GM23338 (cell line): ENCODE data around the gene HMHB1. TPM values are rescaled to one million over a fixed set of nuclear protein-coding genes. Genes with fewer than 3 reads are reported as not detected.

Source experiments
- ATAC-seq: fragments of 200-7000 bp; cut with Tn5 transposase; 3 replicates; pipeline ENCODE4 v1.9.1; 2020
- DNase-seq: peaks from one replicate; pipeline ENCODE4 v3.0.0-alpha.2; 2015; ENCODE audit warnings: low spot score
- H2AFZ ChIP-seq: fragments of 200-600 bp; sonication (generic); 2 replicates; pipeline ENCODE4 v1.8.0; 2016; ENCODE audit warnings: antibody characterized with exemption, mild to moderate bottlenecking, moderate library complexity
- H3F3A ChIP-seq: fragments of 200-600 bp; sonication (generic); replicated peaks from 2 replicates; pipeline ENCODE4 v1.8.0; 2017; ENCODE audit warnings: antibody characterized with exemption, mixed run types, low read depth
- H3K27ac ChIP-seq: fragments of 200-600 bp; sonication (generic); 2 replicates; pipeline ENCODE4 v1.6.1; 2016; ENCODE audit warnings: low read depth
- H3K27me3 ChIP-seq: fragments of 200-600 bp; sonication (generic); 2 replicates; pipeline ENCODE4 v1.8.0; 2016; ENCODE audit warnings: mild to moderate bottlenecking, mixed run types, moderate library complexity; ENCODE audit not compliant: insufficient read depth
- H3K36me3 ChIP-seq: fragments of 200-600 bp; sonication (generic); 2 replicates; pipeline ENCODE4 v1.8.0; 2016; ENCODE audit warnings: mild to moderate bottlenecking; ENCODE audit not compliant: insufficient read depth
- H3K4me1 ChIP-seq: fragments of 200-600 bp; sonication (generic); 2 replicates; pipeline ENCODE4 v1.8.0; 2016; ENCODE audit warnings: mild to moderate bottlenecking, moderate library complexity; ENCODE audit not compliant: insufficient read depth
- H3K4me2 ChIP-seq: fragments of 200-600 bp; sonication (generic); 2 replicates; pipeline ENCODE4 v1.7.1; 2017; ENCODE audit warnings: mixed run types
- H3K4me3 ChIP-seq: fragments of 200-600 bp; sonication (generic); 2 replicates; pipeline ENCODE4 v1.6.1; 2016; ENCODE audit warnings: mixed run types
- H3K79me2 ChIP-seq: fragments of 200-600 bp; sonication (generic); replicated peaks from 2 replicates; pipeline ENCODE4 v1.8.0; 2017; ENCODE audit warnings: mild to moderate bottlenecking; ENCODE audit not compliant: insufficient read depth
- H3K9me2 ChIP-seq: fragments of 200-600 bp; sonication (generic); 2 replicates; pipeline ENCODE4 v1.8.0; 2017; ENCODE audit not compliant: insufficient read depth
- H4K20me1 ChIP-seq: fragments of 200-600 bp; sonication (generic); replicated peaks from 2 replicates; pipeline ENCODE4 v1.8.0; 2017; ENCODE audit warnings: mild to moderate bottlenecking; ENCODE audit not compliant: insufficient read depth
- H3K27ac Mint-ChIP-seq: 2 replicates; pipeline ENCODE4 v1.8.0; 2020; ENCODE audit warnings: inconsistent platforms, mild to moderate bottlenecking, moderate library complexity, mixed read lengths
- H3K27me3 Mint-ChIP-seq: 3 replicates; pipeline ENCODE4 v1.8.0; 2022; ENCODE audit warnings: low read depth, mild to moderate bottlenecking, moderate library complexity, mixed read lengths, inconsistent platforms; ENCODE audit not compliant: insufficient read depth, poor library complexity
- H3K36me3 Mint-ChIP-seq: 3 replicates; pipeline ENCODE4 v1.8.0; 2021; ENCODE audit warnings: low read depth, mild to moderate bottlenecking, inconsistent platforms, moderate library complexity, mixed read lengths
- H3K4me1 Mint-ChIP-seq: 3 replicates; pipeline ENCODE4 v1.8.0; 2020; ENCODE audit warnings: mild to moderate bottlenecking, inconsistent platforms, mixed read lengths
- H3K4me3 Mint-ChIP-seq: 3 replicates; pipeline ENCODE4 v1.8.0; 2021; ENCODE audit warnings: moderate library complexity, mild to moderate bottlenecking, inconsistent platforms, mixed read lengths
- H3K9me3 Mint-ChIP-seq: 3 replicates; pipeline ENCODE4 v1.8.0; 2020; ENCODE audit warnings: moderate library complexity, mild to moderate bottlenecking, inconsistent platforms, mixed read lengths
- CREB1 ChIP-seq: fragments of 250-450 bp; sonication (Bioruptor Pico); IDR thresholded peaks from 2 replicates; pipeline ENCODE4 v1.5.0; 2020; ENCODE audit warnings: low read depth, mild to moderate bottlenecking, moderate library complexity
- CTCF ChIP-seq, 2 experiments: fragments of 200-600 bp in 1 of 2; sonication (generic) in 1 of 2; conservative IDR thresholded peaks; 2 replicates each; pipeline versions ENCODE4 v1.5.1 to v1.6.1; 2016 to 2017; ENCODE audit warnings: antibody characterized with exemption in 2 of 2, low read depth in 2 of 2, mild to moderate bottlenecking in 2 of 2, moderate library complexity in 1 of 2
- ETS1 ChIP-seq: IDR thresholded peaks from 2 replicates; pipeline ENCODE4 v1.6.1; 2016; ENCODE audit warnings: antibody characterized with exemption
- EZH2phosphoT487 ChIP-seq: fragments of 200-600 bp; sonication (generic); IDR thresholded peaks from one replicate; pipeline ENCODE4 v1.8.1; 2018; ENCODE audit warnings: antibody characterized with exemption; ENCODE audit not compliant: unreplicated experiment
- JUNB ChIP-seq: IDR thresholded peaks from one replicate; pipeline ENCODE4 v1.6.1; 2016; ENCODE audit warnings: antibody characterized with exemption; ENCODE audit not compliant: unreplicated experiment
- NANOG ChIP-seq: IDR thresholded peaks from 2 replicates; pipeline ENCODE4 v1.6.1; 2016; ENCODE audit warnings: antibody characterized with exemption, borderline replicate concordance
- POLR2AphosphoS5 ChIP-seq: IDR thresholded peaks from 2 replicates; pipeline ENCODE4 v1.6.1; 2016; ENCODE audit warnings: antibody characterized with exemption, low read depth
- REST ChIP-seq: IDR thresholded peaks from one replicate; pipeline ENCODE4 v1.6.1; 2018; ENCODE audit warnings: antibody characterized with exemption; ENCODE audit not compliant: unreplicated experiment
- STAT1 ChIP-seq: IDR thresholded peaks from one replicate; pipeline ENCODE4 v1.6.1; 2016; ENCODE audit warnings: antibody characterized with exemption; ENCODE audit not compliant: unreplicated experiment
- ZNF114 ChIP-seq: fragments of 250-450 bp; sonication (Bioruptor Pico); IDR thresholded peaks from 2 replicates; pipeline ENCODE4 v1.5.0; 2020; ENCODE audit warnings: mild to moderate bottlenecking, moderate library complexity
- ZNF331 ChIP-seq: fragments of 250-450 bp; sonication (Bioruptor Pico); IDR thresholded peaks from 2 replicates; pipeline ENCODE4 v1.5.0; 2020; ENCODE audit warnings: low read depth, mild to moderate bottlenecking, moderate library complexity
- polyA plus RNA-seq: library from polyadenylated mRNA; unstranded; fragments of >200 nt; fragmentation: Nextera tagmentation; extraction: Ambion mirVana; gene quantifications from 2 replicates; pipeline ENCODE4 v1.2.1, GENCODE V29; 2016
- total RNA-seq: library from RNA; depleted of rRNA; stranded (reverse); fragments of >200 nt; shearing (Covaris generic); gene quantifications from 2 replicates; pipeline ENCODE4 v1.2.3, GENCODE V29; 2014

The HMHB1 gene
- total and polyA plus RNA-seq, 2 experiments from 2014 or later = not detected

GRCh38 chr5:143819716-143820115 lies 7.8 kb downstream of the HMHB1 start:
- ATAC-seq (no peak), DNase-seq (no peak)
- no peak overlapping the region for H2AFZ ChIP-seq
- no peak overlapping the region for H3K27ac ChIP-seq
- Mint-ChIP-seq H3K36me3 (peaks cover 5% of the 10 kb centered on the region; the same call in 1 of the 3 replicates), H3K27ac (no peak overlapping the region), H3K4me1 (no peaks in the 10 kb centered on the region), H3K4me3 (no peak overlapping the region), H3K27me3 (no peaks in the 10 kb centered on the region), H3K9me3 (peaks cover 7% of the 10 kb centered on the region; the same call in 2 of the 3 replicates)
- H3F3A ChIP-seq = no peaks in the 10 kb centered on the region
- TF ChIP-seq ZNF114 (CRISPR knock-in tag) = no peak
- no peak for TF ChIP-seq CREB1 (CRISPR knock-in tag)
- TF ChIP-seq REST = no peak
- TF ChIP-seq NANOG = no peak
- no peak for TF ChIP-seq POLR2AphosphoS5
- no peak for TF ChIP-seq STAT1
- TF ChIP-seq EZH2phosphoT487 = no peak
- TF ChIP-seq JUNB = no peak
- no peak for TF ChIP-seq CTCF (conservative IDR thresholded peaks at IDR 0.05; ENCODE audit: low read depth in 2 of 2)
- no peak overlapping the region for H3K4me3 ChIP-seq
- H3K79me2 ChIP-seq = no peaks in the 10 kb centered on the region
- H3K4me2 ChIP-seq = no peak overlapping the region
- no peaks in the 10 kb centered on the region; the same call in 1 of the 2 replicates for H3K9me2 ChIP-seq
- no peaks in the 10 kb centered on the region for H4K20me1 ChIP-seq
- H3K36me3 ChIP-seq = no peaks in the 10 kb centered on the region
- no peaks in the 10 kb centered on the region for H3K27me3 ChIP-seq
- no peaks in the 10 kb centered on the region for H3K4me1 ChIP-seq

GRCh38 chr5:143820451-143820850 lies 8.5 kb downstream of the HMHB1 start:
- no peaks in the 10 kb centered on the region; the same call in 1 of the 2 replicates for H3K9me2 ChIP-seq
- Mint-ChIP-seq H3K4me3 (no peak overlapping the region), H3K36me3 (peaks cover 5% of the 10 kb centered on the region; the same call in 1 of the 3 replicates), H3K9me3 (peaks cover 7% of the 10 kb centered on the region; the same call in 2 of the 3 replicates), H3K4me1 (no peaks in the 10 kb centered on the region), H3K27me3 (no peaks in the 10 kb centered on the region), H3K27ac (no peak overlapping the region)
- ATAC-seq = no peak
- no peaks in the 10 kb centered on the region for H4K20me1 ChIP-seq
- no peak overlapping the region for H3K4me2 ChIP-seq
- H3K4me3 ChIP-seq = no peak overlapping the region
- no peaks in the 10 kb centered on the region for H3F3A ChIP-seq
- no peak overlapping the region for H2AFZ ChIP-seq
- no peaks in the 10 kb centered on the region for H3K4me1 ChIP-seq
- no peak for DNase-seq
- H3K36me3 ChIP-seq = no peaks in the 10 kb centered on the region
- no peaks in the 10 kb centered on the region for H3K79me2 ChIP-seq
- no peak overlapping the region for H3K27ac ChIP-seq
- H3K27me3 ChIP-seq = no peaks in the 10 kb centered on the region
- TF ChIP-seq EZH2phosphoT487 (no peak), CREB1 (CRISPR knock-in tag) (no peak), ETS1 (no peak), POLR2AphosphoS5 (no peak), REST (no peak), ZNF331 (no peak), NANOG (no peak)
